ENCODE measurements around the gene IL32. TPM values are rescaled to one million over a fixed set of nuclear protein-coding genes. Genes with fewer than 3 reads are reported as not detected.

The IL32 gene
- total RNA-seq, 1 donor from 2014 or later, result 0.53 TPM

DNA sequence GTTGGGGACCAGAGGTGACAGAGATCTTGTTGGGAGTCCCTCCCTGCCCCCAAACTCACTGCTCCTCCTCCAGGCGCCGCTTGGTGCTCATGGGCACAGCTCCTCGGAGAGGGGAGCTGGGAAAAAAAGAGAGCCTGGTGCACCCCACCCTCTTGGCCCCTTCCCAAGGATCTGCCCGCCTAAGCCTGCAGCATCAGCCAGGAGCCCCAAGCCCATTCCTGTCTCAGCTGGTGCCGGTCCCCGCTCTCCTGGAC, 42.1 kb upstream of the IL32 start:
- FAIRE-seq, result no peak
- TF ChIP-seq, protein P1, sequence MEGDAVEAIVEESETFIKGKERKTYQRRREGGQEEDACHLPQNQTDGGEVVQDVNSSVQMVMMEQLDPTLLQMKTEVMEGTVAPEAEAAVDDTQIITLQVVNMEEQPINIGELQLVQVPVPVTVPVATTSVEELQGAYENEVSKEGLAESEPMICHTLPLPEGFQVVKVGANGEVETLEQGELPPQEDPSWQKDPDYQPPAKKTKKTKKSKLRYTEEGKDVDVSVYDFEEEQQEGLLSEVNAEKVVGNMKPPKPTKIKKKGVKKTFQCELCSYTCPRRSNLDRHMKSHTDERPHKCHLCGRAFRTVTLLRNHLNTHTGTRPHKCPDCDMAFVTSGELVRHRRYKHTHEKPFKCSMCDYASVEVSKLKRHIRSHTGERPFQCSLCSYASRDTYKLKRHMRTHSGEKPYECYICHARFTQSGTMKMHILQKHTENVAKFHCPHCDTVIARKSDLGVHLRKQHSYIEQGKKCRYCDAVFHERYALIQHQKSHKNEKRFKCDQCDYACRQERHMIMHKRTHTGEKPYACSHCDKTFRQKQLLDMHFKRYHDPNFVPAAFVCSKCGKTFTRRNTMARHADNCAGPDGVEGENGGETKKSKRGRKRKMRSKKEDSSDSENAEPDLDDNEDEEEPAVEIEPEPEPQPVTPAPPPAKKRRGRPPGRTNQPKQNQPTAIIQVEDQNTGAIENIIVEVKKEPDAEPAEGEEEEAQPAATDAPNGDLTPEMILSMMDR (IDR thresholded peaks at IDR 0.05; ENCODE audit: insufficient read depth, low read length, severe bottlenecking), result no peak
- DNase-seq (ENCODE audit: low read depth), result peak; percentile 89

DNA sequence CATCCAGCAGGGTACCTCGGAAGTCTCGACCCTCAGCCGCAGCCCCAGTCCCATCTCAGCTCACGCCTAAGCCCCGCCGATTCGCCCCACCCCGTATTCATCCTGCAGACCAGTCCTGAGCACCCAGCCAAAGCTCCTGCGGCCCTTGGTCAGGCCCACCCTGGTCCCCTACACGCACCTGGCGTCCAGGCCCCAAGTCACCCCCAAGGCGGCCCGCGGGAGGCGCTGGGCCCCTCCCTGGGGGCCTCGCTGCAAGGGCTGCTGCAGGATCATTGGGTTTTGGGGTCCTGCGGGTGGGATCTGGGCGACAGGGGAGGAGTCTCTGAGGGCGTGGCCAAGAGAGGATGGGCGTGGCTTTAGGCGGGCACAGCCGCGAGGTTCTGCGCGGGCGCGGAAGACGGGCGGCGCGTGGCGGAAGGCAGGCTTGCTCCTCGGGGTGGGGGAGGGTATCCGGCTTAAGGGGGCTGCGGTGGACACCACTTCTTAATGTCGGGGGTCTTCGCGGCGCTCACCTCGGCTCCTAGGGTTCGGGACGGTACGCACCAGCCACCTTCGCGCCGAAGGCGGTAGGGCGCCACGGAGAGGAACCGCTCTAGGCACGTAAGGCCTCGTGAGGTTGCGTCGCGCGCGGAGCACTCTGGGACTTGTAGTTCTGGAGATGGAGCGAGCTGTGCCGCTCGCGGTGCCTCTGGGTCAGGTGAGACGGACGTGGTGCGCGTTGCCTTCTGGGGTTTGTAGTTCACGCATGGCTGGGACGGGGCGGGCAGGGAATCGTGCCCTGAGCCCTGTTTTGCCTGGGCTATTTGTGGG, 41.6 kb upstream of the IL32 start, which contains the start of the genes HCFC1R1 and THOC6:
TSS of gene HCFC1R1 (minus strand) at position 274 of the 810 bp plus-strand sequence. CDS start at position 273, 1 bp downstream.
TSS of gene THOC6 (plus strand) at position 367 of the 810 bp plus-strand sequence. CDS start at position 659, 292 bp downstream.
- DNase-seq (ENCODE audit: low read depth), result peak; percentile 93
- no peak for FAIRE-seq
- TF ChIP-seq, protein P1 (IDR thresholded peaks at IDR 0.05; ENCODE audit: insufficient read depth, low read length, severe bottlenecking), result peak; percentile 7

More for the DNA sequence above, 42.1 kb upstream of the IL32 start:
- no peaks in the 10 kb centered on the region for H3K27me3 ChIP-seq (ENCODE audit: control insufficient read depth, insufficient read depth, low read length)
- H3K4me3 ChIP-seq (ENCODE audit: low read depth, low read length), result peak overlapping the region; percentile 52
- peaks cover 27% of the 10 kb centered on the region for H3K36me3 ChIP-seq (ENCODE audit: control insufficient read depth, insufficient read depth, low read length)

DNA sequence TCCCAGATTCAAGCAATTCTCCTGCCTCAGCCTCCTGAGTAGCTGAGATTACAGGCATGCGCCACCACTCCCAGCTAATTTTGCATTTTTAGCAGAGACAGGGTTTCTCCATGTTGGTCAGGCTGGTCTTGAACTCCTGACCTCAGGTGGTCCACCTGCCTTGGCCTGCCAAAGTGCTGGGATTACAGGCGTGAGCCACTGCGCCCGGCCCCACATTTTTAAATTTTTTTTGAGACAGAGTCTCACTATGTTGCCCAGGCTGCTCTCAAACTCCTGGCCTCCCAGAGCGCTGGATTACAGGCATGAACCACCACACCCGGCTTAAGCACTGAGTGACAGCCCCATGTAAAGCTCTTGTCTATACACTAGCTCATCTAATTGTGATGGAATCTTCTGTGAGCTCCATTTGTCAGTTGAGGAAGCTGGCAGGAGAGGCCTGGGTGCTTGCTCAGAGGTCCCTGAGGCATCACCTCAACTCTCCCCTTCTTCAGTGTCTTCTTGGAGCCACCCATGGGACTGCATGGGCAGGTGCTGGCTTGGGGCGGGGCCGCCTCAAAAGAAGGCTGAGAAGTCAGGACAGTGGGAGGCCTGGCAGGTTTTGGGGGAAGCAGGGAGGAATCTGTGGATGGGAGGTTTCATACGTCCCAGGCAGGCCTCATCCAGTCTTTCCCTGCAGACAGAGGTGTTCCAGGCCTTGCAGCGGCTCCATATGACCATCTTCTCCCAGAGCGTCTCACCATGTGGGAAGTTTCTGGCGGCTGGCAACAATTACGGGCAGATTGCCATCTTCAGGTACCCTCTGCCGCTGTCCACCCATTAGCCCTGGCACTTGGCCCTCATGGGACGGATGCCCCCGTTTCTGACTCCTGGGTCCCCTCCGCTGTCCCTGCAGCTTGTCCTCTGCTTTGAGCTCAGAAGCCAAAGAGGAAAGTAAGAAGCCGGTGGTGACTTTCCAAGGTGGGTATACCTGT, 40.1 kb upstream of the IL32 start:
- DNase-seq (ENCODE audit: low read depth) (no peak), FAIRE-seq (no peak)
- H3K4me3 ChIP-seq (ENCODE audit: low read depth, low read length), result no peak overlapping the region
- H3K36me3 ChIP-seq (ENCODE audit: control insufficient read depth, insufficient read depth, low read length), result peaks cover 29% of the 10 kb centered on the region
- H3K27me3 ChIP-seq (ENCODE audit: control insufficient read depth, insufficient read depth, low read length), result no peaks in the 10 kb centered on the region
- TF ChIP-seq, protein P1 (IDR thresholded peaks at IDR 0.05; ENCODE audit: insufficient read depth, low read length, severe bottlenecking), result no peak

More for the DNA sequence above, 41.6 kb upstream of the IL32 start, which contains the start of the genes HCFC1R1 and THOC6:
- Histone ChIP-seq H3K27me3 (ENCODE audit: control insufficient read depth, insufficient read depth, low read length) (no peaks in the 10 kb centered on the region), H3K36me3 (ENCODE audit: control insufficient read depth, insufficient read depth, low read length) (peaks cover 27% of the 10 kb centered on the region), H3K4me3 (ENCODE audit: low read depth, low read length) (peak within 1 kb of the TSS; percentile 52)

DNA sequence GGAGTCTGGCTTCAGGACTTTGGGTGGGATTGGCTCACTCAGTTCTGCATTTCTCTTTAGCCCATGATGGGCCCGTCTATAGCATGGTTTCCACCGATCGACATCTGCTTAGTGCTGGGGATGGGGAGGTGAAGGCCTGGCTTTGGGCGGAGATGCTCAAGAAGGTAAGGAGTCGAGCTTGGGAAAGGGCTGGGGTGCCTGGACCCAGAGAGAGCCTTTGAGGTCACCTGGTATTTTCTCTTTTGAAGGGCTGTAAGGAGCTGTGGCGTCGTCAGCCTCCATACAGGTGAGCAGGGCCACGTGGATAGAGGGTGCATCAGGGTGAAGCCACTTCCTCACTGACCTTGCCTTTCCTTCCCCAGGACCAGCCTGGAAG, 39.4 kb upstream of the IL32 start:
- Histone ChIP-seq H3K36me3 (ENCODE audit: control insufficient read depth, insufficient read depth, low read length) (peaks cover 29% of the 10 kb centered on the region), H3K4me3 (ENCODE audit: low read depth, low read length) (no peak overlapping the region), H3K27me3 (ENCODE audit: control insufficient read depth, insufficient read depth, low read length) (no peaks in the 10 kb centered on the region)
- FAIRE-seq (no peak), DNase-seq (ENCODE audit: low read depth) (no peak)
- TF ChIP-seq, protein P1 (IDR thresholded peaks at IDR 0.05; ENCODE audit: insufficient read depth, low read length, severe bottlenecking), result no peak

DNA sequence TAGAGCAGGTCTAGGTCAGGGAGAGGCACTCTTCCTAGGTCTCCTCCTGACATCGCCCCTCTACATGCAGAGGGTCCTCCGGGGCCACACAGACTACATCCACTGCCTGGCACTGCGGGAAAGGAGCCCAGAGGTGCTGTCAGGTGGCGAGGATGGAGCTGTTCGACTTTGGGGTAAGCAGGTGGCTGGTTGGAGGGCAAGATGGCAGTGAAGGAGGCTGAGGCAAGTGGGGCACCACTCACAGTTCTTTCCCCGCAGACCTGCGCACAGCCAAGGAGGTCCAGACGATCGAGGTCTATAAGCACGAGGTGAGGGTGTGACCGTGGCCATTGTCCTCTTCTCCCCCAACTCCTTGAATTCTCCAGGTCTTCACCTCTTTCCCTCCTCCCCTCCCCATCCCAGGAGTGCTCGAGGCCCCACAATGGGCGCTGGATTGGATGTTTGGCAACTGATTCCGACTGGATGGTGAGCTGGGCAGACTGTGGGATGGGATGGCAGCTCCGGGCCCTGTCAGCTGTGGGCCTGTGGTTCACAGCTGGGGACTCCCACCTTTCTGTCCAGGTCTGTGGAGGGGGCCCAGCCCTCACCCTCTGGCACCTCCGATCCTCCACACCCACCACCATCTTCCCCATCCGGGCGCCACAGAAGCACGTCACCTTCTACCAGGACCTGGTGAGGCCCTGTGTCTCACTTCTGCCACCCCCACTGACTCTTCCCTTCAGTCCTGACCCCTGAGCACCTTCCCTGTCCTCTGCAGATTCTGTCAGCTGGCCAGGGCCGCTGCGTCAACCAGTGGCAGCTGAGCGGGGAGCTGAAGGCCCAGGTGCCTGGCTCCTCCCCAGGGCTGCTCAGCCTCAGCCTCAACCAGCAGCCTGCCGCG, 38.6 kb upstream of the IL32 start:
- FAIRE-seq, result no peak
- Histone ChIP-seq H3K4me3 (ENCODE audit: low read depth, low read length) (no peak overlapping the region), H3K36me3 (ENCODE audit: control insufficient read depth, insufficient read depth, low read length) (peaks cover 23% of the 10 kb centered on the region), H3K27me3 (ENCODE audit: control insufficient read depth, insufficient read depth, low read length) (no peaks in the 10 kb centered on the region)
- TF ChIP-seq, protein P1 (IDR thresholded peaks at IDR 0.05; ENCODE audit: insufficient read depth, low read length, severe bottlenecking), result no peak
- no peak for DNase-seq (ENCODE audit: low read depth)

Measured in bronchial epithelial cell (primary cell).